KMS-11 (cell line): Measurements from ENCODE around the gene CAPN12.

Experiments
- H2AFZ ChIP-seq: fragments of 200-600 bp; sonication (generic); 2 replicates; pipeline ENCODE4 v1.6.1; 2016; ENCODE audit warnings: antibody characterized with exemption, mixed run types, low read depth
- H3K27ac ChIP-seq: fragments of 200-600 bp; sonication (generic); 2 replicates; pipeline ENCODE4 v1.6.1; 2016; ENCODE audit warnings: mild to moderate bottlenecking, mixed run types
- H3K27me3 ChIP-seq: fragments of 200-600 bp; sonication (generic); 2 replicates; pipeline ENCODE4 v1.6.1; 2017; ENCODE audit warnings: mild to moderate bottlenecking, low read depth, mixed run types, moderate library complexity; ENCODE audit not compliant: insufficient read depth
- H3K36me3 ChIP-seq: fragments of 200-600 bp; sonication (generic); 2 replicates; pipeline ENCODE4 v1.6.1; 2017; ENCODE audit warnings: mild to moderate bottlenecking, mixed run types; ENCODE audit not compliant: insufficient read depth
- H3K4me1 ChIP-seq: fragments of 200-600 bp; sonication (generic); 2 replicates; pipeline ENCODE4 v1.6.1; 2016; ENCODE audit warnings: mild to moderate bottlenecking, low read depth, mixed run types; ENCODE audit not compliant: poor library complexity, severe bottlenecking
- H3K4me2 ChIP-seq: fragments of 200-600 bp; sonication (generic); 2 replicates; pipeline ENCODE4 v1.7.0; 2016; ENCODE audit warnings: mild to moderate bottlenecking, mixed run types
- H3K4me3 ChIP-seq: fragments of 200-600 bp; sonication (generic); IDR thresholded peaks from 2 replicates; pipeline ENCODE4 v1.6.1; 2017; ENCODE audit warnings: low read depth, low read length, mixed read lengths; ENCODE audit not compliant: insufficient read depth
- H3K79me2 ChIP-seq: fragments of 200-600 bp; sonication (generic); 2 replicates; pipeline ENCODE4 v1.6.1; 2016; ENCODE audit warnings: low read depth, mixed run types; ENCODE audit not compliant: insufficient read depth
- H3K9ac ChIP-seq: fragments of 200-600 bp; sonication (generic); 2 replicates; pipeline ENCODE4 v1.6.1; 2016; ENCODE audit warnings: mild to moderate bottlenecking, mixed run types
- H4K20me1 ChIP-seq: fragments of 200-600 bp; sonication (generic); 2 replicates; pipeline ENCODE4 v1.6.1; 2016; ENCODE audit warnings: mild to moderate bottlenecking, mixed run types; ENCODE audit not compliant: insufficient read depth
- TF ChIP-seq, protein P1 (sequence below): fragments of 200-600 bp; sonication (generic); conservative IDR thresholded peaks from 2 replicates; pipeline ENCODE4 v1.6.1; 2017; ENCODE audit warnings: low read depth, mild to moderate bottlenecking, antibody characterized with exemption, low read length, moderate library complexity, mixed read lengths

Gene CAPN12

DNA sequence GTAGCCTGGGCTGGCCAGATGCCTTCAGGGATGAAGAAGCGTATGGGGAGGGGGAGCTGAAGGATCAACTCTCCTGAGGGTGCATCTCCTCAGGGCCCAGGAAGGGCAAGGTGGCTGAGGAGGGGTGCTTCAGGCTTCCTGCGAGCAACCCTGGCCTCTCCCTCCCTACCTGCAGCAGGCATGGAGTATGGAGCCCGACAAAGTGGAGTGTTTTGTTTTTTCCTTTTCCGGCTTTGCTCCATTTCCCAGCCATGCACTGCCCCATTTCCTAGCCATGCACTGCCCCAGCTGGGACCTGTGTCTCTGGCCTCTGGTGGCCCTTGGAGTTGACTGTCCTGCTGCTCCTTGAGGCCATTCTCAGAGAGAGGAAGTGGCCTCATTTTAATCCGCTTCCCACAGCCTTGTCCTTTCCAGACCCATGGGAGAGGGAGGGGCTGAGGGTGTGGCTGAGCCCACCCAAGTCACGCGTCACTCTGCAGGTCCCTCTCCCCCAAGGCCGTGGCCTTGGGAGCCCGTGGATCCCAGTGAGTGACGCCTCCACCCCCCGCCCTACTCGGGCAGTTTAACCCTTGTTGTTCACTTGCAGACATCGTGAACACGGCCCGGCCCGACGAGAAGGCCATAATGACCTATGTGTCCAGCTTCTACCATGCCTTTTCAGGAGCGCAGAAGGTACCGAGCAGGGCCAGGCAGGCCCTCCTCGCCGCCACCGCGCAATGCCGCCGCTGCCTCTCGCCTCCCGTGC is 34.4 kb downstream of the CAPN12 start:
- H3K4me3 ChIP-seq: no peak overlapping the region
- no peaks in the 10 kb centered on the region for H3K4me1 ChIP-seq
- no peaks in the 10 kb centered on the region for H3K79me2 ChIP-seq
- H3K27ac ChIP-seq: no peak overlapping the region
- H3K9ac ChIP-seq: no peak overlapping the region
- no peak overlapping the region for H3K4me2 ChIP-seq
- H2AFZ ChIP-seq: no peak overlapping the region
- H4K20me1 ChIP-seq: no peaks in the 10 kb centered on the region
- H3K36me3 ChIP-seq: no peaks in the 10 kb centered on the region; the same call in 1 of the 2 replicates
- H3K27me3 ChIP-seq: no peaks in the 10 kb centered on the region
- TF ChIP-seq, protein P1, sequence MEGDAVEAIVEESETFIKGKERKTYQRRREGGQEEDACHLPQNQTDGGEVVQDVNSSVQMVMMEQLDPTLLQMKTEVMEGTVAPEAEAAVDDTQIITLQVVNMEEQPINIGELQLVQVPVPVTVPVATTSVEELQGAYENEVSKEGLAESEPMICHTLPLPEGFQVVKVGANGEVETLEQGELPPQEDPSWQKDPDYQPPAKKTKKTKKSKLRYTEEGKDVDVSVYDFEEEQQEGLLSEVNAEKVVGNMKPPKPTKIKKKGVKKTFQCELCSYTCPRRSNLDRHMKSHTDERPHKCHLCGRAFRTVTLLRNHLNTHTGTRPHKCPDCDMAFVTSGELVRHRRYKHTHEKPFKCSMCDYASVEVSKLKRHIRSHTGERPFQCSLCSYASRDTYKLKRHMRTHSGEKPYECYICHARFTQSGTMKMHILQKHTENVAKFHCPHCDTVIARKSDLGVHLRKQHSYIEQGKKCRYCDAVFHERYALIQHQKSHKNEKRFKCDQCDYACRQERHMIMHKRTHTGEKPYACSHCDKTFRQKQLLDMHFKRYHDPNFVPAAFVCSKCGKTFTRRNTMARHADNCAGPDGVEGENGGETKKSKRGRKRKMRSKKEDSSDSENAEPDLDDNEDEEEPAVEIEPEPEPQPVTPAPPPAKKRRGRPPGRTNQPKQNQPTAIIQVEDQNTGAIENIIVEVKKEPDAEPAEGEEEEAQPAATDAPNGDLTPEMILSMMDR: no peak

- no peaks in the 10 kb centered on the region for H3K4me1 ChIP-seq
- TF ChIP-seq, protein P1: no peak
- H3K36me3 ChIP-seq: no peaks in the 10 kb centered on the region; the same call in 1 of the 2 replicates
- H3K9ac ChIP-seq: no peak overlapping the region
- H3K79me2 ChIP-seq: no peaks in the 10 kb centered on the region
- no peak overlapping the region for H3K4me3 ChIP-seq
- no peaks in the 10 kb centered on the region for H3K27me3 ChIP-seq
- no peak overlapping the region for H3K4me2 ChIP-seq
- no peaks in the 10 kb centered on the region for H4K20me1 ChIP-seq
- no peak overlapping the region for H3K27ac ChIP-seq
- H2AFZ ChIP-seq: no peak overlapping the region
These were observed 35.2 kb downstream of the CAPN12 start for GRCh38 chr19:38709119-38709518.

DNA sequence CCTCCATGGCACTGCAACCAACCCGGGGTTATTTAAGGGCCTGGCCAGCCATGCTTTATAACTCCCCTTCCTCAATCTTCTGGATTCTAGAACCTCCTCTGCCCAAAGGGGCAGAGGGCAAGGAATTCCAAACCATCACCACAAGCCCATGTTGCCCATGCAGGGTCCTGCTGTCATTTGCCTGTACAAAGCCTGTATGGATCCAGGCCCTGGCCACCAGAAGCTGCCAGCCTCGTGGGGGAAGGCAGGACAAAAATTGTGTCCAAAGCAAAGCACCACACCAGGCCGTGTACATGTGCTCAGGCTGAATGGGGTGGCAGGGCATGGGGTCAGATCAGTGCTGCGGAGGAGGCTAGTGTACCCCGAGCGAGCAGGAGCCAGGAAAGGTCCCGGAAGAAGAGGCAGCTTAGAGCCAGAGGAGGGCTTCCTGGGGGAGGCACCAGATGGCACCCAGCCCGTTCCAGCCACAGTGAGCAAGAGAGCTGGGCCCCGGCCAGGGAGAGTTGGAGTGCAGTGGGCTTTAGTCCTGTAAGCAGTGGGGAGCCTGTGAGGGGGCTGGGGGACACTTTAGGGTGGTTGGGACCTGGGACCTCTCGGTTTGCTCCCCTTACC is 35.8 kb downstream of the CAPN12 start:
- Histone ChIP-seq H3K27ac (no peak overlapping the region), H3K27me3 (no peaks in the 10 kb centered on the region), H3K4me2 (no peak overlapping the region), H3K9ac (no peak overlapping the region), H3K36me3 (no peaks in the 10 kb centered on the region; the same call in 1 of the 2 replicates), H4K20me1 (no peaks in the 10 kb centered on the region), H3K4me1 (no peaks in the 10 kb centered on the region), H2AFZ (no peak overlapping the region), H3K79me2 (no peaks in the 10 kb centered on the region), H3K4me3 (no peak overlapping the region)
- TF ChIP-seq, protein P1: no peak

DNA sequence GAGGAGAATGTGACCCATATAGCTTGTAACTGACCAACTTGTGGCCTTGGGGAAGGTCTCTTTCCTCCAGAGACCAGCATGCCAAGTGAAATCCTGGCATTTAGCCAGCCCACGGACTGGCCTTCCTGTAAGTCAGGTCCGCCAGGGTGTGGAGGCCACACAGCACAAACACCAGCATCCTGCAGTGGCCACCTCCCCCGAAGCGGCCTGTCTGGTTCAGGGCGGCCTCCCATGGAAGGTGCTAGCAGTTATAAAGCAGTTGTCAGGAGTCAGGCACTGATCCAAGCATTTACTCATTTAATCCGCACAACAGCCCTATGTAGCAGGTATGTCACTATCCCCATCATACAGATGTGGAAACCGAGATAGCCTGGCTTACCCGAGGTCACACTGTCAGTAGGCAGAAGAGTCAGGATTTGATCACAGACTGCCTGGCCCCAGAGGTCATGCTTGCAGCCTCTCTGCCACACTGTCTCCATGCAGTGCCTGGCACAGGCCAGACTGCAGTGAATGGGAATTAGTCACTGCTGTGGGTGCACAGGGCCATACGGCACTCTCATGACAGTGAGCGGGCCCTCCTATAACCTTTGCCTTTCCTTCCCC is 36.7 kb downstream of the CAPN12 start:
- Histone ChIP-seq H4K20me1 (no peaks in the 10 kb centered on the region), H3K27me3 (no peaks in the 10 kb centered on the region), H3K36me3 (no peaks in the 10 kb centered on the region; the same call in 1 of the 2 replicates), H3K4me1 (no peaks in the 10 kb centered on the region), H3K79me2 (no peaks in the 10 kb centered on the region), H3K9ac (no peak overlapping the region), H3K27ac (no peak overlapping the region), H3K4me2 (no peak overlapping the region), H2AFZ (no peak overlapping the region), H3K4me3 (no peak overlapping the region)
- TF ChIP-seq, protein P1: no peak
